Measurements from ENCODE around the gene ZC3H10.

Gene ZC3H10

GRCh38 chr12:56134897-56135296 is 16.8 kb downstream of the ZC3H10 start:
- CTCF ChIA-PET, result no interaction called here
- POLR2A ChIA-PET, result no interaction called here
- no peak for DNase-seq (ENCODE audit: extremely low spot score)
- no peak for TF ChIP-seq CTCF (IDR thresholded peaks at IDR 0.05; ENCODE audit: control extremely low read depth, extremely low read depth, low read depth, missing control alignments)

GRCh38 chr12:56137853-56138571 is 19.9 kb downstream of the ZC3H10 start:
- TF ChIP-seq CTCF (IDR thresholded peaks at IDR 0.05; ENCODE audit: control extremely low read depth, extremely low read depth, low read depth, missing control alignments), result no peak
- POLR2A ChIA-PET, result interaction anchor here (0.7 kb wide), 1 partner anchor 67 kb away, joined by 3 read pairs; no protein-coding TSS in a partner anchor
- DNase-seq (ENCODE audit: extremely low spot score), result no peak
- CTCF ChIA-PET, result interaction anchor here (0.9 to 2.2 kb wide), 5 partner anchors 11 to 51 kb away, joined by 3 to 7 read pairs (median 4); partner anchors contain the start of genes SMARCC2 and ZC3H10

GRCh38 chr12:56141946-56142784 is 24.1 kb downstream of the ZC3H10 start:
- ChIA-PET CTCF (interaction anchor here (0.6 to 2.6 kb wide), 5 partner anchors 10 to 22 kb away, joined by 3 to 7 read pairs (median 5); partner anchors contain the start of genes ESYT1 and MYL6B), POLR2A (interaction anchor here (1.3 kb wide), 1 partner anchor 38 kb away, joined by 4 read pairs; the partner anchor contains the start of gene PA2G4)
- TF ChIP-seq CTCF (IDR thresholded peaks at IDR 0.05; ENCODE audit: control extremely low read depth, extremely low read depth, low read depth, missing control alignments), result no peak
- DNase-seq (ENCODE audit: extremely low spot score), result no peak

GRCh38 chr12:56143217-56143616 is 25.2 kb downstream of the ZC3H10 start:
- ChIA-PET CTCF (interaction anchor here (0.6 to 2.6 kb wide), 6 partner anchors 13 to 49 kb away, joined by 3 to 7 read pairs (median 6); partner anchors contain the start of genes ESYT1 and MYL6), POLR2A (interaction anchor here (0.6 to 1.3 kb wide), 2 partner anchors 19 to 39 kb away, joined by 4 read pairs; partner anchors contain the start of gene PA2G4)
- no peak for DNase-seq (ENCODE audit: extremely low spot score)
- TF ChIP-seq CTCF (IDR thresholded peaks at IDR 0.05; ENCODE audit: control extremely low read depth, extremely low read depth, low read depth, missing control alignments), result no peak

GRCh38 chr12:56143870-56144269 is 25.8 kb downstream of the ZC3H10 start:
- no peak for DNase-seq (ENCODE audit: extremely low spot score)
- no peak for TF ChIP-seq CTCF (IDR thresholded peaks at IDR 0.05; ENCODE audit: control extremely low read depth, extremely low read depth, low read depth, missing control alignments)
- CTCF ChIA-PET, result interaction anchor here (0.8 to 2.6 kb wide), 8 partner anchors 14 to 405 kb away, joined by 4 to 8 read pairs (median 5); partner anchors contain the start of genes ESYT1, MYL6 and SMARCC2

GRCh38 chr12:56145217-56145616 is 27.2 kb downstream of the ZC3H10 start:
- TF ChIP-seq CTCF (IDR thresholded peaks at IDR 0.05; ENCODE audit: control extremely low read depth, extremely low read depth, low read depth, missing control alignments), result no peak
- no peak for DNase-seq (ENCODE audit: extremely low spot score)
- ChIA-PET CTCF (interaction anchor here (2.0 kb wide), 1 partner anchor 44 kb away, joined by 8 read pairs; the partner anchor contains the start of gene SMARCC2), POLR2A (no interaction called here)

More at GRCh38 chr12:56143870-56144269, 25.8 kb downstream of the ZC3H10 start:
- POLR2A ChIA-PET, result no interaction called here

All from GM10248 (cell line).